OCI-LY3 (cell line): Measurements from ENCODE around the gene C4B.
"Not testable (repeated sequence)": the region's sequence is repeated elsewhere in the genome, so short reads cannot be mapped to it uniquely, and the experiment has no call there.

Experiments used
- H2AFZ ChIP-seq: fragments of 200-600, 300-600 bp; shearing (Covaris generic); 2 replicates; pipeline ENCODE4 v1.6.0; 2014; ENCODE audit warnings: antibody characterized with exemption, low read depth, low read length
- H3K27ac ChIP-seq: fragments of 200-600, 300-600 bp; sonication (generic); 2 replicates; pipeline ENCODE4 v1.5.1; 2014; ENCODE audit warnings: mild to moderate bottlenecking, low read length, moderate library complexity, mixed read lengths
- H3K27me3 ChIP-seq: fragments of 200-600, 300-600 bp; sonication (generic); 2 replicates; pipeline ENCODE4 v1.6.1; 2014; ENCODE audit warnings: low read depth, low read length, mixed read lengths
- H3K36me3 ChIP-seq: fragments of 200-600, 300-600 bp; sonication (generic); replicated peaks from 2 replicates; pipeline ENCODE3; 2014; ENCODE audit warnings: low read depth, low read length, mixed read lengths
- H3K4me1 ChIP-seq: fragments of 300-600, 200-600 bp; sonication (generic); 2 replicates; pipeline ENCODE4 v1.6.1; 2014; ENCODE audit warnings: low read length, mixed read lengths
- H3K4me2 ChIP-seq: fragments of 200-600, 300-600 bp; sonication (generic); 2 replicates; pipeline ENCODE4 v1.6.1; 2014; ENCODE audit warnings: low read length, mixed read lengths
- H3K4me3 ChIP-seq: fragments of 300-600, 200-600 bp; sonication (generic); 2 replicates; pipeline ENCODE4 v1.5.1; 2014; ENCODE audit warnings: antibody characterized with exemption, mild to moderate bottlenecking, low read length, moderate library complexity
- H3K79me2 ChIP-seq: fragments of 300-600, 200-600 bp; shearing (Covaris generic); 2 replicates; pipeline ENCODE4 v1.6.1; 2014; ENCODE audit warnings: mild to moderate bottlenecking, low read length, mixed read lengths
- H3K9ac ChIP-seq: fragments of 300-600, 200-600 bp; shearing (Covaris generic); 2 replicates; pipeline ENCODE4 v1.6.0; 2014; ENCODE audit warnings: mild to moderate bottlenecking, low read length, moderate library complexity
- H3K9me3 ChIP-seq: fragments of 200-600, 300-600 bp; shearing (Covaris generic); 2 replicates; pipeline ENCODE4 v1.6.1; 2014; ENCODE audit warnings: low read length, mixed read lengths; ENCODE audit not compliant: insufficient read depth
- H4K20me1 ChIP-seq: fragments of 200-600, 300-600 bp; sonication (generic); 2 replicates; pipeline ENCODE4 v1.6.1; 2016; ENCODE audit warnings: low read length, mixed read lengths; ENCODE audit not compliant: insufficient read depth
- EZH2phosphoT487 ChIP-seq: fragments of 200-600 bp; shearing (Covaris generic); IDR thresholded peaks from 2 replicates; pipeline ENCODE4 v1.6.1; 2018; ENCODE audit warnings: antibody characterized with exemption, mixed run types, low read depth
- TF ChIP-seq, protein P1 (sequence below): fragments of 200-600, 300-600 bp; sonication (generic); IDR thresholded peaks from 2 replicates; pipeline ENCODE4 v1.5.1; 2014; ENCODE audit warnings: antibody characterized with exemption, low read length, low read depth

The C4B gene

DNA sequence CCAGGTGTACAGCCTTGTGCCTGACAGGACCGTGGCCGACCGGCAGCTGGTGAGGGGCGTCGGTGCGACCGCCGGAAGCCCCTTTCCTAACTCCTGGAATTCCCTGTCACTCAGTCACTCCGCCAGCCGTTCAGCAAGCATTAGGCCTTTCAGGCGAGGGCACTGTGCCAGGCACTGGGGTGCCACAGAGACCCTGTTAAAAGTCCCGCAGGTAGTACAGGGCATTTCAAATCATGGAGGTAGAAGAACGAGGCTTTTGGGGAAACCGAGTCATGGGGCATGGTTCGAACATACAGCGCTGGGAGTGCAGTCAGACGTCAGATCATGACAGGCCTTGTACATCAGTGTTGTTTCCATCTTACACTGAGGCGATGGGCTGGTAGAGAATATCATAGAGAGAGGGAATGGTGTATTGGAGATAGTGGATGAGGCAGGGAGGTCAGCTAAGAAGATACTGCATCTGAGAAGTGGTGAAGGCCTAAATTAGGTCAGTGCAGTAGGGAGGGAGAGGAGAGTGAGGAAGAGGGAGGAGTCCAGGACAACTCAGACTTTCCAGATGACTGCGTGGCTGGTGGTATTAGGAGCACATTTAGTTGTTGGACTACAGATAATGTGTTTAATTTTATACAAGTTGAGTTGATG is 41.8 kb upstream of the C4B start:
- Histone ChIP-seq H3K4me2 (peak overlapping the region; percentile 89), H3K36me3 (no peaks in the 10 kb centered on the region), H2AFZ (peak overlapping the region; percentile 65), H3K27me3 (no peaks in the 10 kb centered on the region), H4K20me1 (no peaks in the 10 kb centered on the region), H3K4me3 (peak overlapping the region; percentile 80), H3K79me2 (peaks cover 11% of the 10 kb centered on the region), H3K4me1 (peaks cover 14% of the 10 kb centered on the region), H3K9me3 (no peaks in the 10 kb centered on the region), H3K27ac (no peak overlapping the region), H3K9ac (peak overlapping the region; percentile 85)
- TF ChIP-seq, protein P1, sequence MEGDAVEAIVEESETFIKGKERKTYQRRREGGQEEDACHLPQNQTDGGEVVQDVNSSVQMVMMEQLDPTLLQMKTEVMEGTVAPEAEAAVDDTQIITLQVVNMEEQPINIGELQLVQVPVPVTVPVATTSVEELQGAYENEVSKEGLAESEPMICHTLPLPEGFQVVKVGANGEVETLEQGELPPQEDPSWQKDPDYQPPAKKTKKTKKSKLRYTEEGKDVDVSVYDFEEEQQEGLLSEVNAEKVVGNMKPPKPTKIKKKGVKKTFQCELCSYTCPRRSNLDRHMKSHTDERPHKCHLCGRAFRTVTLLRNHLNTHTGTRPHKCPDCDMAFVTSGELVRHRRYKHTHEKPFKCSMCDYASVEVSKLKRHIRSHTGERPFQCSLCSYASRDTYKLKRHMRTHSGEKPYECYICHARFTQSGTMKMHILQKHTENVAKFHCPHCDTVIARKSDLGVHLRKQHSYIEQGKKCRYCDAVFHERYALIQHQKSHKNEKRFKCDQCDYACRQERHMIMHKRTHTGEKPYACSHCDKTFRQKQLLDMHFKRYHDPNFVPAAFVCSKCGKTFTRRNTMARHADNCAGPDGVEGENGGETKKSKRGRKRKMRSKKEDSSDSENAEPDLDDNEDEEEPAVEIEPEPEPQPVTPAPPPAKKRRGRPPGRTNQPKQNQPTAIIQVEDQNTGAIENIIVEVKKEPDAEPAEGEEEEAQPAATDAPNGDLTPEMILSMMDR = no peak
- TF ChIP-seq EZH2phosphoT487 = no peak

DNA sequence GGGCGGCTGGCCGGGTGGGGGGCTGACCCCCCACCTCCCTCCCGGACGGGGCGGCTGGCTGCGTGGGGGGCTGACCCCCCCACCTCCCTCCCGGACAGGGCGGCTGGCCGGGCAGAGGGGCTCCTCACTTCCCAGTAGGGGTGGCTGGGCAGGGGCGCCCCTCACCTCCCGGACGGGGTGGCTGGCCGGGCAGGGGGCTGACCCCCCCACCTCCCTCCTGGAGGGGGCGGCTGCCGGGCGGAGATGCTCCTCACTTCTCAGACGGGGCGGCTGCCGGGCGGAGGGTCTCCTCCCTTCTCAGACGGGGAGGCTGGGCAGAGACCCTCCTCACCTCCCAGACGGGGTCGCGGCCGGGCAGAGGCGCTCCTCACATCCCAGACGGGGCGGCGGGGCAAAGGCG is 38.5 kb upstream of the C4B start:
- H4K20me1 ChIP-seq, H3K36me3 ChIP-seq, H3K9me3 ChIP-seq, H3K27ac ChIP-seq, H3K27me3 ChIP-seq, H3K79me2 ChIP-seq, H3K4me2 ChIP-seq, H3K4me3 ChIP-seq, H2AFZ ChIP-seq, H3K9ac ChIP-seq: not testable (repeated sequence)
- peaks cover 10% of the 10 kb centered on the region for H3K4me1 ChIP-seq

DNA sequence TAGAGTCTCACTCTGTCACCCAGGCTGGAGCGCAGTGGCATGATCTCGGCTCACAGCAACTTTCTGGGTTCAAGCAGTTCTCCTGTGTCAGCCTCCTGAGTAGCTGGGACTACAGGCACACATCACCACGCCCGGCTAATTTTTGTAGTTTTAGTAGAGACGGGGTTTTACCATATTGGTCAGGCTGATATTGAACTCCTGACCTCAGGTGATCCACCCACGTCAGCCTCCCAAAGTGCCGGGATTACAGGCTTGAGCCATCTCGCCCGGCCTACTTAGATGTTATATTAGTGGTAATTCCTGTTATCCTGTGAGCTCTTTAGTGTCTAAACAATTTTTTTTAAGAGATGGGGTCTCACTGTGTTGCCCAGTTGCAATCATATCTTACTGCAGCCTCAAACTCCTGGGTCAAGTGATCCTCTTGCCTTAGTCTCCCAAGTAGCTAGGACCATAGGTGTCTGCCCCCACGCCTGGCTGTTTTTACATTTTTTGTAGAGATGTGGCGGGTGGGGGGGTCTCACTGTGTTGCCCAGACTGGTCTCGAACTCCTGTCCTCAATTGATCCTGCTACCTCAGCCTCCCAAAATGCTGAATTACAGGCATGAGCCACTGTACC is 36.7 kb upstream of the C4B start:
- Histone ChIP-seq H3K4me1 (peaks cover 5% of the 10 kb centered on the region), H3K27ac (no peak overlapping the region), H4K20me1 (no peaks in the 10 kb centered on the region), H3K4me3 (no peak overlapping the region), H2AFZ (no peak overlapping the region), H3K27me3 (no peaks in the 10 kb centered on the region), H3K79me2 (no peaks in the 10 kb centered on the region), H3K36me3 (no peaks in the 10 kb centered on the region), H3K9me3 (no peaks in the 10 kb centered on the region), H3K4me2 (no peak overlapping the region), H3K9ac (no peak overlapping the region)
- no peak for TF ChIP-seq EZH2phosphoT487
- TF ChIP-seq, protein P1 = no peak

DNA sequence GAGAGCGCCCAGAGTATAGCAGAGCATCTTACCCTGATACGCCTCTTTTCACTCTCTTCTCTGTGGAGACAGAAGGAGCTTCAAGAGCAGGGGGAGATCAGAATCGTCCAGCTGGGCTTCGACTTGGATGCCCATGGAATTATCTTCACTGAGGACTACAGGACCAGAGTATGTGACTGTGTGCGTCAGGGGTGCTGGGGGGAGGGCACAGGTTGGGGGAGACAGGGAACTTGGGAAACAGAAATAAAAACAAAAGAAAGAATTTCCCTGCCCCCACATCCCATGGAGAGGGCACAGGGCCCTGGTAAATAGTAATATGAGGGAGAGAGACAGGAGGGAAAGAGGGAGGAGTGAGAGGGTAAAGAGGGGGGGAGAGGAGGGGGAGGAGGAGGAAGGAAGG is 35.8 kb upstream of the C4B start:
- Histone ChIP-seq H4K20me1 (no peaks in the 10 kb centered on the region), H3K79me2 (no peaks in the 10 kb centered on the region), H3K36me3 (no peaks in the 10 kb centered on the region), H3K27ac (no peak overlapping the region), H3K4me3 (no peak overlapping the region), H3K4me2 (no peak overlapping the region), H3K9me3 (no peaks in the 10 kb centered on the region), H3K27me3 (no peaks in the 10 kb centered on the region), H3K9ac (no peak overlapping the region), H2AFZ (no peak overlapping the region), H3K4me1 (no peaks in the 10 kb centered on the region)
- TF ChIP-seq EZH2phosphoT487 = no peak
- TF ChIP-seq, protein P1 = no peak
